ENCODE data around the gene ROS1.

GRCh38 chr6:117327149-117328004, 98.4 kb downstream of the ROS1 start:
- no peak for TF ChIP-seq POLR2AphosphoS5 (IDR thresholded peaks at IDR 0.05)
- no peak for TF ChIP-seq CTCF (IDR thresholded peaks at IDR 0.05 in 8 of 11, conservative IDR thresholded peaks at IDR 0.05 in 3 of 11)
